GM18517 (cell line): ENCODE data around the gene KCNH6.

Experiments used
- ATAC-seq: cut with Tn5 transposase; IDR thresholded peaks from one replicate; pipeline ENCODE4 v1.9.1; 2021; ENCODE audit warnings: mild to moderate bottlenecking, moderate library complexity; ENCODE audit not compliant: unreplicated experiment

The KCNH6 gene

GRCh38 chr17:63531022-63531965 is 8.1 kb downstream of the KCNH6 start:
- no peak for ATAC-seq

GRCh38 chr17:63533433-63534077 is 10.4 kb downstream of the KCNH6 start:
- ATAC-seq, result no peak

- no peak for ATAC-seq
Measured at GRCh38 chr17:63534078-63534570, 11.0 kb downstream of the KCNH6 start.

GRCh38 chr17:63534816-63535455 is 11.8 kb downstream of the KCNH6 start:
- no peak for ATAC-seq

- no peak for ATAC-seq
Measured at GRCh38 chr17:63535640-63536039, 12.5 kb downstream of the KCNH6 start.

GRCh38 chr17:63537001-63537400 is 13.8 kb downstream of the KCNH6 start:
- ATAC-seq, result no peak

- no peak for ATAC-seq
Measured at GRCh38 chr17:63537991-63538692, 15.0 kb downstream of the KCNH6 start.

- no peak for ATAC-seq
Measured at GRCh38 chr17:63538693-63539595, 15.8 kb downstream of the KCNH6 start.

GRCh38 chr17:63540590-63540989 is 17.4 kb downstream of the KCNH6 start:
- no peak for ATAC-seq

- no peak for ATAC-seq
Measured at GRCh38 chr17:63542218-63542545, 19.0 kb downstream of the KCNH6 start.

- no peak for ATAC-seq
Measured at GRCh38 chr17:63542942-63543821, 20.0 kb downstream of the KCNH6 start.

GRCh38 chr17:63543822-63544420 is 20.8 kb downstream of the KCNH6 start:
- no peak for ATAC-seq

GRCh38 chr17:63544467-63545301 is 21.5 kb downstream of the KCNH6 start:
- no peak for ATAC-seq

- ATAC-seq, result no peak
Measured at GRCh38 chr17:63546308-63547082, 23.3 kb downstream of the KCNH6 start.

- no peak for ATAC-seq
Measured at GRCh38 chr17:63547083-63547523, 23.9 kb downstream of the KCNH6 start.

GRCh38 chr17:63549289-63549945 is 26.3 kb downstream of the KCNH6 start:
- peak; percentile 24 for ATAC-seq
